Right lobe of liver (tissue), 6 donors: ENCODE measurements around the gene ICE1. TPM values are rescaled to one million over a fixed set of nuclear protein-coding genes. Genes with fewer than 3 reads are reported as not detected.

Experiments
- ATAC-seq, 4 donors: fragments of 200-7000 bp; cut with Tn5 transposase; one replicate each; pipeline ENCODE4 v1.9.1; 2020; ENCODE audit warnings: mild to moderate bottlenecking in 4 of 4, moderate library complexity in 4 of 4
- DNase-seq, 3 donors: peaks; one replicate each; pipeline ENCODE4 v3.0.0-alpha.2; 2020
- H3K27ac ChIP-seq, 3 donors: fragments of 200-600 bp; one replicate each; pipeline ENCODE4 v1.8.0; 2022
- H3K27me3 ChIP-seq, 2 donors: fragments of 200-600 bp; one replicate each; pipeline ENCODE4 v1.8.0; 2022
- H3K36me3 ChIP-seq, 4 donors: fragments of 200-600 bp; sonication (generic) in 1 of 4; one replicate each; pipeline versions ENCODE4 v1.5.1 to v1.8.0; 2017 to 2022; ENCODE audit warnings: control low read depth in 1 of 4
- H3K4me1 ChIP-seq, 4 donors: fragments of 200-600 bp; sonication (generic) in 1 of 4; one replicate each; pipeline versions ENCODE4 v1.5.1 to v1.8.0; 2017 to 2022; ENCODE audit warnings: control low read depth in 1 of 4
- H3K4me3 ChIP-seq, 3 donors: fragments of 200-600 bp; one replicate each; pipeline ENCODE4 v1.8.0; 2022
- H3K9me3 ChIP-seq, 4 donors: fragments of 200-600 bp; sonication (generic) in 1 of 4; one replicate each; pipeline versions ENCODE4 v1.5.1 to v1.8.0; 2017 to 2022; ENCODE audit warnings: control low read depth in 1 of 4
- POLR2A ChIP-seq: fragments of 450-650 bp; IDR thresholded peaks from one replicate; pipeline ENCODE4 v1.6.1; 2017; ENCODE audit warnings: antibody characterized with exemption, mild to moderate bottlenecking
- WGBS: methylation state at CpG from one replicate; pipeline ENCODE4 v1.1.6; 2018; ENCODE audit warnings: low coverage, low lambda C conversion rate; ENCODE audit not compliant: insufficient coverage; ENCODE audit errors: missing lambda C conversion rate; 5-methylcytosine and 5-hydroxymethylcytosine counted together
- intact Hi-C, 2 donors: fragments of 100-400 bp; cut with DNase I; formaldehyde crosslinking; loops; one replicate each; pipeline versions ENCODE4 v1.11.2 to v1.14.1; 2022
- total RNA-seq, 6 experiments: library from RNA; depleted of rRNA in 2 of 6; stranded (reverse); fragments of >200 nt in 2 of 6; fragmentation: NEBNext Ultra II Directional in 3 of 6; extraction: Animal tissue kit (Norgen Biotek cat#: 25700) in 3 of 6; gene quantifications; one replicate each; pipeline versions ENCODE4 v1.1.0 to v1.2.4, GENCODE V29; 2016 to 2023
- TF ChIP-seq, protein P1 (sequence below), 4 donors: fragments of 200-600 bp in 3 of 4; fragments of 450-650 bp in 1 of 4; IDR thresholded peaks; one replicate each; pipeline versions ENCODE4 v1.5.1 to v1.8.0; 2016 to 2022; ENCODE audit warnings: antibody characterized with exemption in 4 of 4, mild to moderate bottlenecking in 2 of 4
- donor health status: DM: no; HTN: yes; CAD: no.
- donor health status: DM: no; HTN: no; CAD: no.
- donor health status: DM: no; HTN: no; CAD: no.
- donor health status: DM: no; HTN: yes; CAD: no.
- donor health status: DM: no; HTN: yes; CAD: no.

Gene ICE1
- total RNA-seq, 6 experiments from 2014 or later: 8.2 to 10.7 (median 10.4) TPM

DNA sequence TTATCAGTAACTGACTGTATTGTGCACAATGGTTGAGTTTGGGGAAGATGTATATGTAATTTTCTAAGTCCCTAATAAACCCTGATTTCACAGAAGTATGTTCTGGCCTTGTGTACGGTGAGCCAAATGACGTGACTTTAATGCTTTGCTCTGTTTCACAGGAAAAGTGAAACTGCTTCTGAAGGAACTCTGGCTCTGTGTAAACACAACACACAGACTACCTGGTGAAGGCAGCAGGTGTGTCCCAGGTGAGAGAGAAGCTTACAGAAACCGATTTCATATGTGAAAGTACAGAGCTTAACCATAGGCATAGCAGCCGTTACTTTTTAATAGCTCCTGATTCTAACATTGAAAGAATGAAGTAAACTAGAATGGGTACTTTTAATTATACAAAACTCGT is 31.9 kb downstream of the ICE1 start:
- H3K36me3 ChIP-seq: peaks cover 0 to 49% (median 20%) of the 10 kb centered on the region in 4 donors
- intact Hi-C loops: no loop called here

GRCh38 chr5:5456858-5457257 is 34.4 kb downstream of the ICE1 start:
- Histone ChIP-seq H3K27me3 (no peaks in the 10 kb centered on the region), H3K27ac (no peak overlapping the region), H3K9me3 (no peaks in the 10 kb centered on the region), H3K4me3 (no peak overlapping the region), H3K4me1 (no peaks in the 10 kb centered on the region), H3K36me3 (peaks cover 0 to 56% (median 24%) of the 10 kb centered on the region in 4 donors)
- ATAC-seq: no peak
- TF ChIP-seq POLR2A: no peak
- TF ChIP-seq, protein P1, sequence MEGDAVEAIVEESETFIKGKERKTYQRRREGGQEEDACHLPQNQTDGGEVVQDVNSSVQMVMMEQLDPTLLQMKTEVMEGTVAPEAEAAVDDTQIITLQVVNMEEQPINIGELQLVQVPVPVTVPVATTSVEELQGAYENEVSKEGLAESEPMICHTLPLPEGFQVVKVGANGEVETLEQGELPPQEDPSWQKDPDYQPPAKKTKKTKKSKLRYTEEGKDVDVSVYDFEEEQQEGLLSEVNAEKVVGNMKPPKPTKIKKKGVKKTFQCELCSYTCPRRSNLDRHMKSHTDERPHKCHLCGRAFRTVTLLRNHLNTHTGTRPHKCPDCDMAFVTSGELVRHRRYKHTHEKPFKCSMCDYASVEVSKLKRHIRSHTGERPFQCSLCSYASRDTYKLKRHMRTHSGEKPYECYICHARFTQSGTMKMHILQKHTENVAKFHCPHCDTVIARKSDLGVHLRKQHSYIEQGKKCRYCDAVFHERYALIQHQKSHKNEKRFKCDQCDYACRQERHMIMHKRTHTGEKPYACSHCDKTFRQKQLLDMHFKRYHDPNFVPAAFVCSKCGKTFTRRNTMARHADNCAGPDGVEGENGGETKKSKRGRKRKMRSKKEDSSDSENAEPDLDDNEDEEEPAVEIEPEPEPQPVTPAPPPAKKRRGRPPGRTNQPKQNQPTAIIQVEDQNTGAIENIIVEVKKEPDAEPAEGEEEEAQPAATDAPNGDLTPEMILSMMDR (IDR thresholded peaks at IDR 0.05): no peak
- intact Hi-C loops: no loop called here
- WGBS: 88% methylated on average over 5 of the region's 5 CpGs
- DNase-seq: no peak

More for the DNA sequence above, 31.9 kb downstream of the ICE1 start:
- no peaks in the 10 kb centered on the region for H3K4me1 ChIP-seq
- H3K4me3 ChIP-seq: no peak overlapping the region
- 90% methylated on average over 5 of the region's 5 CpGs for WGBS
- H3K27me3 ChIP-seq: no peaks in the 10 kb centered on the region
- ATAC-seq (no peak), DNase-seq (no peak)
- H3K27ac ChIP-seq: no peak overlapping the region
- TF ChIP-seq POLR2A: no peak
- TF ChIP-seq, protein P1 (IDR thresholded peaks at IDR 0.05): no peak
- no peaks in the 10 kb centered on the region for H3K9me3 ChIP-seq

GRCh38 chr5:5460311-5460710 is 37.8 kb downstream of the ICE1 start:
- Histone ChIP-seq H3K27ac (no peak overlapping the region), H3K27me3 (no peaks in the 10 kb centered on the region), H3K4me1 (no peaks in the 10 kb centered on the region), H3K9me3 (no peaks in the 10 kb centered on the region), H3K36me3 (peaks cover 0 to 50% (median 25%) of the 10 kb centered on the region in 4 donors), H3K4me3 (no peak overlapping the region)
- ATAC-seq (no peak), DNase-seq (no peak)
- WGBS: 94% methylated on average over 4 of the region's 4 CpGs
- intact Hi-C loops: no loop called here
- TF ChIP-seq, protein P1 (IDR thresholded peaks at IDR 0.05): no peak
- no peak for TF ChIP-seq POLR2A

DNA sequence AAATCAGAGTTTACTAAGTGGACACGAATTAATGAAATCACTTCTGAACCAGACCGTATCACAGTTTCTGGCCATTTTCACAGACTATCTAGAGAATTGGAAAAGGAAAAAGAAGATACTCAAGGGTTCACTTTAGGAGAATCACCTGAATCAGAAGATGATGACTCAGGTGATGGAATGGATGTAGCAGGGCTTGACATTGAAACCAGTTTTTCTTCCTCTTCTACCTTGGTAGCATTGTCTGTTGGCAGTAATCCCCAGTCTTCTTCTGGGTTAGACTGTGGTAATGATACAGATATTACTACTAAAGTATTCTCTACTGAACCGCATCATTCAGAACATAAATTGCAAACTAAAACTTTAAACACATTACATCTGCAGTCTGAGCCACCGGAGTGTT is 38.5 kb downstream of the ICE1 start:
- intact Hi-C loops: no loop called here
- Histone ChIP-seq H3K27me3 (no peaks in the 10 kb centered on the region), H3K4me3 (no peak overlapping the region), H3K9me3 (no peaks in the 10 kb centered on the region), H3K4me1 (no peaks in the 10 kb centered on the region), H3K36me3 (peaks cover 0 to 50% (median 25%) of the 10 kb centered on the region in 4 donors), H3K27ac (no peak overlapping the region)
- TF ChIP-seq, protein P1 (IDR thresholded peaks at IDR 0.05): no peak
- no peak for TF ChIP-seq POLR2A
- 95% methylated on average over 4 of the region's 4 CpGs for WGBS
- DNase-seq: no peak
- ATAC-seq: no peak
